IPS-NIHi11 (cell line): ENCODE results near the gene TMEM207.
A peak's percentile ranks its signal among the peaks of the same experiment; 100 is the strongest.
"Not testable (repeated sequence)": the region's sequence is repeated elsewhere in the genome, so short reads cannot be mapped to it uniquely, and the experiment has no call there.

ENCODE experiments used
- DNase-seq: peaks from one replicate; pipeline ENCODE4 v3.0.0; 2012; ENCODE audit warnings: mixed read lengths, low spot score

The TMEM207 gene

DNA sequence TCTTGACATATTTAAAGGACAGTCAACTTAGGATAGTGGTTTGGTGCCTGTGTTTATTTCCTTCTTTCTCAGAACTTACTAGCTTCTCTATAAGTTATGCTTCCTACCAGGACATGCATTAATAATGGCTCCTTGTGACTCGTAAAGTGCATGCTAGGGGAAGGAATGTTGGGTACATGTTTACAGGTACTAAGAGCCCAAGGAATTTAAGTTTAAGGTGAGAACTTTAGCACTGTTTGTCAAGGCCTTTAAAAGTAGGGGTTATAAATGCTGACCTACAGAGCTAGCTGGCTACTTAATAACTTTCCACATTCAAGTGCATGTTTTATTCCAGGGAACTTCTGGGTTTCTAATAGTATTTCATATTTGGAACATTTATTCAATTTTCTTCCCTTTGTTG, at the start of gene TMEM207:
TMEM207 (minus strand) TSS at position 101 of the 400 bp plus-strand sequence; CDS start at position 9, 92 bp downstream.
- DNase-seq = no peak

DNA sequence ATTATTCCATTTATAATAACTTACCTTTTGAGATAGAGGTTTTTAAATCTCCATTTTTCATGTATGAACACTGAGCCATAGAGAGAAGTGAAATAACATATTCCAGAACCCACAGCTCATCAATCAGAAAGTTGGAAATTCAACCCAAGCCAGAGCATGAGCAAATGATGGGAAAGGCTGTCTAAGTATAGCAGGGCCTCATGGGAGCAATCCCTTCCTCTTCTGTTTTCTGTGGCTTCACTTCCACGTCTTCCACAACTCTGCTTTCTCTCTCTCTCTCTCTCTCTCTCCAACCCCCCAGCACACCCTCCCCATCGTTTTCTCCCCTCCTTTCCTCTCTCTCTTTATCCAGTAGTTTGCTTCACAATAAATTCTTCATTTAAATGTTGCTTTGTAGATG, 49.4 kb upstream of the TMEM207 start:
- no peak for DNase-seq

GRCh38 chr3:190498293-190498692, 48.6 kb upstream of the TMEM207 start:
- no peak for DNase-seq

GRCh38 chr3:190497811-190498210, 48.1 kb upstream of the TMEM207 start:
- no peak for DNase-seq

DNA sequence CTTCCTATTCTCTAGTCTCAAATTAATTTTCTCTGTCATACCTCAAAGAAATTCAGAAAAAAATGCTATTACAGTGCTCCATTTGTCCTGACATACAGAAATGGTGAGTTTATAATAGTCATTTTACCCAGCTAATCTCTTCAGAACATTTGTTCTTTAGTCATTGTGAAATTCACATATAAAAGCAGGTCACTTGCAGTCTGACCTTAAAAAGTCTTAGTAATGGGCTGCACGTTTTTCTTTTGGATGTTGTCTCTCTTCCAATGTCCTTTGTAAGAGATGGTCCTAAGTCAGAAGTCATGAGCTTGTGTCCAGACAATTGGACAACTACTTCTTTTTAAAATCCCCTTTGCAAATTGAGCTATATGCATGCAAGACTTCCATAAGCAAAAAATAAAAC, 47.2 kb upstream of the TMEM207 start:
- DNase-seq = no peak

DNA sequence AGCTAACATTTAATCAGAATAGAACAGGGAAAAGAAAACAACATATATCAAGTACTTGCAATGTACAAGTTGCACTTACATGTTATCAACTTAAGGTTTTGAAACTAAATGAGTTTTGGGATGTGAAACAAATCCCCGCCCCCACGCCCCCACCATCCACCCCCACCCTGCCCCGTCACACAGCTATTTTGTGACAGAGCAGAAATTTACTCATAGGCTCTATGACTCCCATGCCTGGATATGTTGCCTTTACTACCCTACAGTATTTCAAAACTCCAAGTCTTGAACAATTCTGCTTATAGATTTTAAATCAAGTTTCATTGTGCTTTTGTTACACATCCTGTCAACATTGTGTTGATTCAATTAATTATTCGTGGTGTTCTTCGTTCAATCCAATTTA, 46.1 kb upstream of the TMEM207 start:
- DNase-seq = no peak

- DNase-seq = no peak
Observed at GRCh38 chr3:190495354-190495753, 45.7 kb upstream of the TMEM207 start.

DNA sequence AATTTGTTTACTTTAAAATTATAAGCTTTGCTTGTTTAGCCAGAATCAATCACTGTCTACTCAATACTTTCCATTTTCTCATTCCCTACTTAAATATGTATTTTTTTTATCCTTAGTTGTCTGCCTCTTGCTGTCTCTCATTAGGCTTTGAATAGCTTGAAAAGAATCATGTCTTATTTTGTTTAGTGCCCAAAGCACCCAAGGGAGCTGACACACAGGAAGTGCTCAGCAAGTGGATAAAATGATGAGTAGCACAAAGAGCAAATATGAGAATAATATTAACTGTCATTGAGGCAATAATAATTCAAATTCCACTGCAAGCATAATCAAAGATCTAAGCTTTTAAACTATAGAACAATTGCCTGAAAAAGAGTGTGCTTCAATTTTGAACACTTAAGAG, 45.2 kb upstream of the TMEM207 start:
- no peak for DNase-seq

- DNase-seq = peak; percentile 5
Observed at GRCh38 chr3:190492966-190493365, 43.3 kb upstream of the TMEM207 start.

DNA sequence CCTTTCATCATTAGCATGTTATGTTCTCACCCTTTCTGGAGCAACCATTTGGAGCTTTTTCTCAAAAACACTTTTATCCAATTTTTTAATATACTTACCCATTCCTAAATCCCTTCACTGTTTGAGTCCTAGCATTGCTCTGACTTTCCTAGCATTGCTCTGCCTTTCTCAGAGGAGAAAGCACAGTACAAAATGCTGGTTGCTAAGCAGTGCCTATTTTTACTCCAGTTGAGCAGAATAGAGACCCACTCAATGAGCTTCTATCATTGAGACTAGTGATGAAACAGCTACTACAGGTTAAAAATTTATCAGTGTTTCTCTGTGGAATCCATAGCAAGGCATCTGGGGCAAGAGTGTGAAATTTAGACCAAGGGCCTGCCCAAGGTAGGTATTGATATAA, 42.4 kb upstream of the TMEM207 start:
- no peak for DNase-seq

GRCh38 chr3:190491533-190492054, 41.9 kb upstream of the TMEM207 start:
- DNase-seq = no peak

DNA sequence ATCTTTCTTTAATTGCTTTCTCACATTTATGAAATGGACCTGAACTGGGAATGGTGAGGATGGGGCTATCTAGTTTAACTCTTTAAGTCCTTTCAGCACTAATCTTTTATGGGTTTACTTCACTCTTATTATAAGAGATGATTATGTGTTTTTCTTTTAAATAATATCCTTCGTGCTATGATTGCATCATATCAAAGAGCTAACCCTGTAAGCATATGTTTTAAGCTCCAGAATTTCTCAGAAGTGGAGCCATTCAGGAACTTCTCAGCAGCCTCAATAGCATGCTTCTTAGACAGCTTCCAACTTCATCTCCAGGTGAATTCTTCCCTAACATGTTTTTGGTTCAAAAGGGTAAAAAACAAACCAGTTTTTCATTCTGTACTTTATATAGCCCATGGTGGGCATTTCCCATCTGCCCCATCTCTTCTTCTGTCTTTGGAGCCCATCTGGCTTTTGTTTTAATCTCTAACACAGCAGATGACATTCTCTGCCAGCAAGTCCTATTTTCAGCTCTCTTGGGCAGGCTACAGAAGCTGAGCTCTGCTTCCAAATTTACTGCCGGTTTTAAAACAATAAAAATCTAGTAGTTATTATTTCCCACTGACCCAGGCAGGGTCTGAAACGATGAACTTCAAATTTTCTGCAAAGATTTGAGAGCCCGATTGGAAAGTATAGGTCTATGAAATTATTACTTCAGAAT, 37.4 kb upstream of the TMEM207 start:
- no peak for DNase-seq

DNA sequence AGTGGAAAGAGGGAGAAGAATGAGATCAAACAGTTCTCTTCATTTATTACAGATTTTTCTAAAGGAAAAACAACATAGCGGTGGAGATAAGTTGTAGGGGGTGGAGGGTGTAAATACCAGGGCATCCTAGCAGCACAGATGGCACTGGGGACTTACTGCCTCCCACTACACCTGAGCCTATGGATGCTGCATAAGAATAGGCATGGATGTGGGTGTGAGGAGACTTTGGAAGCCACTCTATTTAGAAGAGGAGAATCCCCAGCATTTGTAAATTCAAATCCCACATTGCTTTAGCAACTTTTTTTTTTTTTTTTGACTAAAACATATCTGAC, 36.8 kb upstream of the TMEM207 start:
- peak; percentile 23 for DNase-seq

- no peak for DNase-seq
Observed at GRCh38 chr3:190485830-190486532, 36.3 kb upstream of the TMEM207 start.

DNA sequence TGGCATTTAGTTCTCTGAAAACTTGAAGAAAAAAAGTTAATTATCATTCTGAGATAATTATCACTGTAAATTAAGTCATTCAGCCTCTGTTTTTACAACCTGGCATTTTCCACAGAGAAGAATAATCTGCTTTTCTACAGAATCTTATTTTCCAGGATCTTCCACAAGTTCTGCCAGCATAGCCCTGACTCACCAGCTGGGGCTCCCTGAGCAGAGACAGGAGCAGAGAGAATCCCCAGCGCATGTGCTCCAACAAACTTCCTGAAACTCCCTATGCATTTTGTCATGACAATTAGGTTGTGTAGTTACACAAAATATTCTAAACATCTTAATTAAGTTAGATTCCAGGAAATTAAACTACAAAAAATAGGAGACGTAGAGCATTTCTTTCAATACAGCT, 32.1 kb upstream of the TMEM207 start:
- peak; percentile 29 for DNase-seq

- not testable (repeated sequence) for DNase-seq
Observed at GRCh38 chr3:190473261-190473660, 23.6 kb upstream of the TMEM207 start.

DNA sequence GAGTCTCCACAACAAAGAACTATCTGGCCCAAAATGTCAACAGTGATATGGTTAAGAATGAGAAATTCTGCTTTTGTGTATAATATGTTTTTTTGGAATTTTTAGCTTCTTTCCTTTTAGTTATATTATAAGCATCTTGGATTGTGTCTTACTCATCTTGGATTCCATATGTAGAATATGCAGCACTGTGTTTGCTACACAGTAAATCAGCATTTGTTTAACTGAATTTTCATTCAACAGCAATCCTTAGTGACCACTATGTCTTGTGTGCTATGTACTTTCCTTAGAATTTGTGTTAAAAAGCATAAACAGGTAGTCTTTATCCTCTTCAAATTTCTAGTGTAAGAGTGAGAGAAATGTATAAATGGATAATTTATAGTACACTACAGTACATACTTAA, 18.2 kb upstream of the TMEM207 start:
- DNase-seq = no peak

GRCh38 chr3:190458040-190458439, 8.3 kb upstream of the TMEM207 start:
- no peak for DNase-seq

DNA sequence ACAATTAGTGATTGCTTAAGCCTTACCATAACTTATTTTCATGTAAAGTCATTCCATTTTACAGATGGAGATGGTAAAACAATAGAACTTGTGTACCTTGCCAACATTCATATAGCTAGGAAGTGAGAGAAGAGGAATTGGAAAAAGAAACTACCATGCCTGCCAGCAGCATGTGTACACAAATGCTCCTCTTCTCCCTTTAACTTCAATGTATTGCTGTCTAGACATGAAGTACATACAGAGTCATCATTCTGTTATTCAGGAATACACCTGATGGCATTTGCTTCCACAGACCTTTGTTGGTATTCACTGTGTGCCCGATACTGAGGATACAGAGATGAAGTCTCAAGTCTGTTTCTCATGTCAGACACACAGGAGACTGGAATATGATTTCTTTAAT, 7.1 kb upstream of the TMEM207 start:
- no peak for DNase-seq

DNA sequence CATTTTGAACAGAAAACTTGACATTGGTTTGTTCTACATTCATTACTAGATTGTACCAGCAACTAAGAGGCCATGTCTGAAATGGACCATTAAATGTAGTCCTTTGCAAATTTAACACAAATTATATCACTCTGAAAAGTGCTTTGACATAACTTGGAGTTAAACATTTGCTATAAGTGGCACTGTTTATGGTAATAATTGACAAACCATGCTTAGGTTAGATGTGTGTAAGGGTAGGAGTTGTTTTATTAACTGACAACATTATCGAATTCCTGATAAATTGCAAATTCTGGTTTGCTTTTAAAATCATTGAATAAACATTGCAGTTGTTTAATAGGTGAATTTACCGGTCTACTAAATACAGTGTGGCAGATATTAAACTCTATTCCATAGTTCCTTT, 6.1 kb upstream of the TMEM207 start:
- no peak for DNase-seq

- DNase-seq = no peak
Observed at GRCh38 chr3:190448256-190448655, 1.4 kb downstream of the TMEM207 start.

DNA sequence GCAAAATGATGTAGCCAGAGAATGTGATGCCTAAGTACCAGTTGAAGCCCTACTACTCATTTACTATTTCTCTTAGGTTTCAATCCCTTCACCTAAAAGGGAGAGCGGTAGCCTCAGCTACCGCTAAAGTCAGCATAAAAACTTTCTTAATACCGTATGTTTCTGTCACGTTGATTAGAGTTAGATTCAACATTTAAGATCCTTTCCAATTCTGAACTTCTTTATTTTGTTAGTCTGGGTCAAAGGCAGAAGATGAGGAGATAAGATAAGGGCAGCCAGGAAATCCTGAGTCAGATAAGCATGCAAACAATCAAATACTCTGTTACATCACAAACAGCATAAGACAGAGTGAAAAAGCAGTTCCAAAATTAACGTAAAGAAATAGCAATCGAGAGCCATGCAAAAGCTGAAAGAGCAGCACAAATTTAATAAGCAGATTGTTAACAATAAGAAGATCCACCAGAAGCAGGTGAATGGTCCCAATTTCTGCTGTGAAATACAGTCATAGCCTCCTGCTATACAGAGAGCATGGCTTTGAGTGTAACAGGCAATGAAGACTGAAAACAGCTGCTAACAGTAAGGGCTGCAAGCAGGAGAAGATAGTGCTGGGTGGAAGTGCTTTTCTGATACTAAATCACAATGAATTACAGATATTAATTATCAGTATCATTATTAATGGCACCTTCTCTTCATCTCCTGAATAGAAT, 3.0 kb downstream of the TMEM207 start:
- DNase-seq = no peak

DNA sequence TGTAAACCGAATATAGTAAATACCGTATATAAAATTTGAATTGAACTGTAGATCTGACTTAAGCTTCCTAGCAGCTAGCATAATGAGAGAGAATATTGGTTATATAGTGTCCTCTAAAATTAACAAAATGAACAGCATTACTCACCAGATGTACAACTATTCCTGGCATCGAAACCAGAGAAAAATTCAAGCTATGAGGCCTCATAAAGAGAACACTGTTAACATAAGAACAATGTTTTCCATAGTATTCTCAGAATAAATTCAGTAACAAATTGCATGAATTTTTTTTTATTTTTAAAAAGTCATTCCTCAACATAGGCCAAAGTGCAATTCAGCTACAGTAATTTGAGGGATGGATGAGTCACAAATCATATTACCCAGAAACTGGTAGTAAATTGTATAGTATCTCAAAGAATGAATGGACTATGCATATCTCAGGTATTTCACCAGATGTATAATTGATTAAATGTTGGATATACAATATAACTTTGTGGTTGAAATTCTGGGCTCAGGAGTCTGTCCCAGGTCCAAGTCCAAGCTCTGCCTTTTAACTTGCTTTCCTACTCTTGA, 5.0 kb downstream of the TMEM207 start:
- DNase-seq = no peak
